CD8-positive, alpha-beta memory T cell (primary cell): ENCODE results near the gene TOMM40L. TPM values are rescaled to one million over a fixed set of nuclear protein-coding genes. Genes with fewer than 3 reads are reported as not detected.
A peak's percentile ranks its signal among the peaks of the same experiment; 100 is the strongest.

Experiments used
- CTCF ChIA-PET: fragments of 350-600 bp; sonication (Branson Sonifier 250); formaldehyde crosslinking; loops from one replicate; lab custom pipeline; 2021; ENCODE audit warnings: antibody characterized with exemption; lab: Charles Lee
- POLR2A ChIA-PET: fragments of 350-600 bp; sonication (Branson Sonifier 250); formaldehyde crosslinking; loops from one replicate; lab custom pipeline; 2021; ENCODE audit warnings: antibody characterized with exemption; lab: Charles Lee
- DNase-seq, 5 donors: peaks; one replicate each; pipeline versions ENCODE4 v3.0.0 to v3.0.0-alpha.2; 2020 to 2022; ENCODE audit warnings: mixed read lengths in 1 of 5
- H3K27ac ChIP-seq: one replicate; pipeline ENCODE4 v1.7.0; 2013; ENCODE audit warnings: low read depth, mild to moderate bottlenecking, low read length, moderate library complexity
- H3K27me3 ChIP-seq: 2 replicates; pipeline ENCODE4 v1.7.0; 2013; ENCODE audit warnings: low read length, mild to moderate bottlenecking; ENCODE audit not compliant: insufficient read depth, poor library complexity, severe bottlenecking
- H3K36me3 ChIP-seq: 2 replicates; pipeline ENCODE4 v1.7.0; 2013; ENCODE audit warnings: mild to moderate bottlenecking, low read length, moderate library complexity; ENCODE audit not compliant: insufficient read depth
- H3K4me1 ChIP-seq: 2 replicates; pipeline ENCODE4 v1.7.0; 2013; ENCODE audit warnings: mild to moderate bottlenecking, low read length, moderate library complexity; ENCODE audit not compliant: insufficient read depth
- H3K4me3 ChIP-seq: 2 replicates; pipeline ENCODE4 v1.7.0; 2013; ENCODE audit warnings: mild to moderate bottlenecking, low read length
- H3K9me3 ChIP-seq: 2 replicates; pipeline ENCODE4 v1.7.0; 2013; ENCODE audit warnings: mild to moderate bottlenecking, low read length
- H3K27ac Mint-ChIP-seq, 8 donors: one replicate each; pipeline ENCODE4 v1.8.0; 2020 to 2021; ENCODE audit warnings: mixed read lengths in 8 of 8, mild to moderate bottlenecking in 6 of 8, inconsistent platforms in 3 of 8, moderate library complexity in 3 of 8
- H3K27me3 Mint-ChIP-seq, 2 donors: one replicate each; pipeline ENCODE4 v1.8.0; 2020 to 2021; ENCODE audit warnings: mixed read lengths in 2 of 2, mild to moderate bottlenecking in 1 of 2, moderate library complexity in 1 of 2
- H3K36me3 Mint-ChIP-seq, 3 donors: one replicate each; pipeline ENCODE4 v1.8.0; 2020 to 2021; ENCODE audit warnings: mixed read lengths in 3 of 3, inconsistent platforms in 1 of 3, mild to moderate bottlenecking in 1 of 3
- H3K4me1 Mint-ChIP-seq, 3 donors: one replicate each; pipeline ENCODE4 v1.8.0; 2020 to 2021; ENCODE audit warnings: mixed read lengths in 3 of 3, inconsistent platforms in 1 of 3, mild to moderate bottlenecking in 1 of 3
- H3K4me3 Mint-ChIP-seq, 7 donors: one replicate each; pipeline ENCODE4 v1.8.0; 2020 to 2021; ENCODE audit warnings: mixed read lengths in 7 of 7, mild to moderate bottlenecking in 6 of 7, moderate library complexity in 4 of 7, inconsistent platforms in 2 of 7
- H3K9me3 Mint-ChIP-seq, 5 donors: one replicate each; pipeline ENCODE4 v1.8.0; 2020 to 2022; ENCODE audit warnings: mixed read lengths in 5 of 5, mild to moderate bottlenecking in 3 of 5, moderate library complexity in 2 of 5, inconsistent platforms in 1 of 5
- polyA plus RNA-seq: library from polyadenylated mRNA; unstranded; fragments of 300-500 nt; fragmentation: Illumina TruSeq; gene quantifications from one replicate; pipeline ENCODE4 v1.2.3, GENCODE V29; 2021
- total RNA-seq, 2 experiments: library from RNA; stranded (reverse); gene quantifications; one replicate each; pipeline ENCODE4 v1.2.3, GENCODE V29; 2021

The TOMM40L gene
- total and polyA plus RNA-seq, 3 experiments from 2014 or later, result 6.9 to 26.1 (median 24.7) TPM

- peaks cover 24% of the 10 kb centered on the region for H3K36me3 ChIP-seq
- peaks cover 59% of the 10 kb centered on the region for H3K4me1 ChIP-seq
- POLR2A ChIA-PET, result interaction anchor here (0.5 to 2.3 kb wide), 17 partner anchors 10 to 133 kb away, joined by 3 to 51 read pairs (median 7); partner anchors contain the start of genes ARHGAP30, B4GALT3, DEDD and PPOX
- no peaks in the 10 kb centered on the region for H3K9me3 Mint-ChIP-seq
- peaks cover 59 to 73% (median 71%) of the 10 kb centered on the region in 3 donors for H3K4me1 Mint-ChIP-seq
- CTCF ChIA-PET, result interaction anchor here (1.0 to 14.0 kb wide), 12 partner anchors 9 to 198 kb away, joined by 3 to 197 read pairs (median 10); partner anchors contain the start of genes APOA2, PPOX, SDHC and TOMM40L
- H3K27me3 Mint-ChIP-seq, result no peaks in the 10 kb centered on the region
- no peaks in the 10 kb centered on the region for H3K9me3 ChIP-seq
- H3K27ac Mint-ChIP-seq, result peak within 1 kb of the TSS; percentile 96 to 99 (median 98)
- peaks cover 3 to 42% (median 16%) of the 10 kb centered on the region in 3 donors for H3K36me3 Mint-ChIP-seq
- H3K27me3 ChIP-seq, result no peaks in the 10 kb centered on the region
- peak within 1 kb of the TSS; percentile 89 for H3K27ac ChIP-seq
- DNase-seq, result peak; percentile 92 to 98 (median 93)
- H3K4me3 Mint-ChIP-seq, result peak within 1 kb of the TSS; percentile 93 to 97 (median 95)
- H3K4me3 ChIP-seq, result peak within 1 kb of the TSS; percentile 99
Measured at GRCh38 chr1:161201836-161202712, 23.8 kb upstream of the TOMM40L start, which contains the start of gene NDUFS2. Gene NDUFS2 (plus strand): TSS chr1:161202367. CDS start chr1:161202386, 19 bp downstream.

GRCh38 chr1:161206411-161207140, 19.3 kb upstream of the TOMM40L start:
- no peak for DNase-seq
- Histone ChIP-seq H3K9me3 (no peaks in the 10 kb centered on the region), H3K27me3 (no peaks in the 10 kb centered on the region), H3K4me3 (no peak overlapping the region), H3K36me3 (peaks cover 55% of the 10 kb centered on the region), H3K27ac (no peak overlapping the region), H3K4me1 (peaks cover 50% of the 10 kb centered on the region)
- Mint-ChIP-seq H3K27ac (peak overlapping the region in 3 of 8 donors; percentile 53 to 67 (median 57)), H3K36me3 (peaks cover 14 to 79% (median 33%) of the 10 kb centered on the region in 3 donors), H3K9me3 (no peaks in the 10 kb centered on the region), H3K4me3 (no peak overlapping the region), H3K4me1 (peaks cover 51 to 67% (median 61%) of the 10 kb centered on the region in 3 donors), H3K27me3 (no peaks in the 10 kb centered on the region)
- ChIA-PET CTCF (interaction anchor here (1.0 to 14.0 kb wide), 3 partner anchors 9 to 99 kb away, joined by 3 to 197 read pairs (median 3); partner anchors contain the start of genes APOA2, FCER1G and TOMM40L), POLR2A (interaction anchor here (0.6 to 1.5 kb wide), 2 partner anchors 19 kb away, joined by 3 to 4 read pairs; partner anchors contain the start of gene TOMM40L)

DNA sequence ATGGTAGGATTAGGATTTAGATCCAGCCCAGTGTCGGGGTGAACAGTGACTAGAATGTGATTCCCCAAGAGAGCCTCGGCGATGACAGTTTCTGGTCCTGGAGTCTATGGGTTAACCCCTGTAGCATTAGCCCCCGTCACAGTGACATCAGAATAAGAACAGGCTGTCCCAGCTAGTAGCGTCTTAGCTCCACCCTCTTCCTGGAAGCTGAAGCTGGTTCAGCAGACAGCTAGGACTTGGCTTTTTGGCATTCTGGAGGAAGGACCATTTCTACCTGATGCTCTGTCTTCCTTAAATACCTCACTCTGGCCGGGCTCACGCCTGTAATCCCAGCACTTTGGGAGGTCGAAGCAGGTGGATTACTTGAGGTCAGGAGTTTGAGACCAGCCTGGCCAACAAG, 18.7 kb upstream of the TOMM40L start:
- Mint-ChIP-seq H3K27me3 (no peaks in the 10 kb centered on the region), H3K4me1 (peaks cover 45 to 61% (median 55%) of the 10 kb centered on the region in 3 donors), H3K27ac (no peak overlapping the region), H3K4me3 (no peak overlapping the region), H3K9me3 (no peaks in the 10 kb centered on the region), H3K36me3 (peaks cover 14 to 84% (median 33%) of the 10 kb centered on the region in 3 donors)
- no peak for DNase-seq
- ChIA-PET POLR2A (no interaction called here), CTCF (interaction anchor here (1.0 to 14.0 kb wide), 3 partner anchors 8 to 99 kb away, joined by 3 to 197 read pairs (median 3); partner anchors contain the start of genes APOA2, FCER1G and TOMM40L)
- Histone ChIP-seq H3K27ac (no peak overlapping the region), H3K9me3 (no peaks in the 10 kb centered on the region), H3K4me3 (no peak overlapping the region), H3K4me1 (peaks cover 46% of the 10 kb centered on the region), H3K27me3 (no peaks in the 10 kb centered on the region), H3K36me3 (peaks cover 61% of the 10 kb centered on the region)

DNA sequence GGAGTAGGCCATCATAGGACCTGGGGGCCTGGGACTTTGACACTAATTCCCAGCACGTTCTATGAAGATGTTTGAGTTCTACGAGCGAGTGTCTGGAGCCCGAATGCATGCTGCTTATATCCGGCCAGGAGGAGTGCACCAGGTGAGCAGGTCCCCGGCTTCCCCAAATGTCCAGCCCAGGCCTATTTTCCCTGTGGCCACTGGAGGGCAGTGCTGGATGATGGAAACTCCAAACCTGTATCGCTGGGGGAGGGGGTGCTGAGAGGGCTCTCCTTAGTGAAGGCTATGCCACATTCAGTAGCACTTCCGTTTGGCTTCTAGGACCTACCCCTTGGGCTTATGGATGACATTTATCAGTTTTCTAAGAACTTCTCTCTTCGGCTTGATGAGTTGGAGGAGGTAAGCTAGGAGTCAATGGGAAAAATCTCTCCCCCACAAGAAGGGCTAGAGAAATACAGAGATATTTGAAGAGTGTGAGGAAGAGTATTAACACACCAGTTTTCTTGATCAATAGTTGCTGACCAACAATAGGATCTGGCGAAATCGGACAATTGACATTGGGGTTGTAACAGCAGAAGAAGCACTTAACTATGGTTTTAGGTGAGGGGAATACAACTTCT, 16.0 kb upstream of the TOMM40L start:
- H3K4me3 ChIP-seq, result no peak overlapping the region
- CTCF ChIA-PET, result interaction anchor here (1.0 to 14.0 kb wide), 9 partner anchors 10 to 172 kb away, joined by 3 to 197 read pairs (median 5); partner anchors contain the start of genes APOA2 and TOMM40L
- POLR2A ChIA-PET, result no interaction called here
- no peaks in the 10 kb centered on the region for H3K9me3 ChIP-seq
- Mint-ChIP-seq H3K27me3 (no peaks in the 10 kb centered on the region), H3K4me3 (no peak overlapping the region), H3K9me3 (no peaks in the 10 kb centered on the region), H3K36me3 (peaks cover 24 to 90% (median 43%) of the 10 kb centered on the region in 3 donors), H3K4me1 (peaks cover 26 to 37% (median 32%) of the 10 kb centered on the region in 3 donors), H3K27ac (peak overlapping the region in 7 of 8 donors; percentile 34 to 89 (median 77))
- H3K27me3 ChIP-seq, result no peaks in the 10 kb centered on the region
- DNase-seq, result peak; percentile 44 to 80 (median 57)
- H3K27ac ChIP-seq, result no peak overlapping the region
- peaks cover 26% of the 10 kb centered on the region for H3K4me1 ChIP-seq
- H3K36me3 ChIP-seq, result peaks cover 69% of the 10 kb centered on the region

DNA sequence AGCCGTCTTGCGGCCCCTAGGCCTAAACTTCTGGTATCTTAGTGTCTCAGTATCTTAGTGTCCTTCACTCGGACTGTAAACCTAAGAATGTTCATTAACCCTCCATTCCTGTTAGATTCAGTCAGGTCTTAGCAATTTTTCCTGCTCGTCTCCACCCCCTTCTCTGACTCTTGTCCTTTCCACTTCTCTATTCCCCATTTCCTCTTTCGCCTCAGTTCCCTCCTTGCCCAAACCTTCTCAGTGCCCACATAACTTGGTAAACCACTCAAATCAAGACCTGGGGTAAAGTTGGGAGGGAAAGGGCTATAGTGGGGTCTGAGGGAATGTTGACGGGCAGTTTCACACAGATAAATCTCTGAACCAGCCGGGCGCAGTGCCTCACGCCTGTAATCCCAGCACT, 11.5 kb upstream of the TOMM40L start:
- H3K4me1 ChIP-seq, result peaks cover 36% of the 10 kb centered on the region
- H3K36me3 ChIP-seq, result peaks cover 44% of the 10 kb centered on the region
- DNase-seq, result no peak
- no peaks in the 10 kb centered on the region for H3K27me3 ChIP-seq
- no peaks in the 10 kb centered on the region for H3K27me3 Mint-ChIP-seq
- H3K4me1 Mint-ChIP-seq, result peaks cover 32 to 43% (median 37%) of the 10 kb centered on the region in 3 donors
- peaks cover 19 to 57% (median 27%) of the 10 kb centered on the region in 3 donors for H3K36me3 Mint-ChIP-seq
- H3K9me3 ChIP-seq, result no peaks in the 10 kb centered on the region
- H3K27ac ChIP-seq, result no peak overlapping the region
- H3K4me3 ChIP-seq, result no peak overlapping the region
- no peaks in the 10 kb centered on the region for H3K9me3 Mint-ChIP-seq
- H3K4me3 Mint-ChIP-seq, result no peak overlapping the region
- ChIA-PET POLR2A (no interaction called here), CTCF (interaction anchor here (5.1 kb wide), 1 partner anchor 12 kb away, joined by 31 read pairs; the partner anchor contains the start of gene TOMM40L)
- H3K27ac Mint-ChIP-seq, result no peak overlapping the region

- Mint-ChIP-seq H3K36me3 (peaks cover 12 to 50% (median 20%) of the 10 kb centered on the region in 3 donors), H3K9me3 (no peaks in the 10 kb centered on the region), H3K27ac (peak within 1 kb of the TSS in 4 of 8 donors; percentile 9 to 84 (median 53)), H3K27me3 (no peaks in the 10 kb centered on the region), H3K4me3 (no peak within 1 kb of the TSS), H3K4me1 (peaks cover 25 to 43% (median 31%) of the 10 kb centered on the region in 3 donors)
- H3K4me3 ChIP-seq, result no peak within 1 kb of the TSS
- peaks cover 37% of the 10 kb centered on the region for H3K36me3 ChIP-seq
- H3K4me1 ChIP-seq, result peaks cover 36% of the 10 kb centered on the region
- no peak for DNase-seq
- H3K27me3 ChIP-seq, result no peaks in the 10 kb centered on the region
- H3K9me3 ChIP-seq, result no peaks in the 10 kb centered on the region
- CTCF ChIA-PET, result interaction anchor here (1.0 to 5.1 kb wide), 4 partner anchors 8 to 23 kb away, joined by 3 to 31 read pairs (median 10); partner anchors contain the start of gene TOMM40L
- H3K27ac ChIP-seq, result no peak within 1 kb of the TSS
- POLR2A ChIA-PET, result interaction anchor here (0.8 kb wide), 1 partner anchor 49 kb away, joined by 3 read pairs; the partner anchor contains the start of gene PPOX
Measured at GRCh38 chr1:161215076-161215475, 10.8 kb upstream of the TOMM40L start, which contains the start of gene FCER1G. Gene FCER1G (plus strand): TSS chr1:161215295. CDS start chr1:161215322, 27 bp downstream.
